Heart right ventricle (tissue), 16 donors: ENCODE measurements around the gene NAA15. TPM values are rescaled to one million over a fixed set of nuclear protein-coding genes. Genes with fewer than 3 reads are reported as not detected.

ENCODE experiments used
- ATAC-seq, 8 donors: fragments of 200-7000 bp; cut with Tn5 transposase; one replicate each; pipeline ENCODE4 v1.9.1; 2020; ENCODE audit warnings: mild to moderate bottlenecking in 8 of 8, moderate library complexity in 8 of 8, moderate number of reproducible peaks in 1 of 8
- DNase-seq, 2 donors: peaks; one replicate each; pipeline ENCODE4 v3.0.0-alpha.2; 2020
- H3K27ac ChIP-seq, 10 donors: fragments of 200-600 bp; sonication (generic) in 2 of 10; one replicate each; pipeline versions ENCODE4 v1.5.0 to v1.8.0; 2020 to 2022; ENCODE audit warnings: mild to moderate bottlenecking in 3 of 10
- H3K27me3 ChIP-seq, 7 donors: fragments of 200-600 bp; one replicate each; pipeline ENCODE4 v1.8.0; 2021 to 2022; ENCODE audit warnings: mild to moderate bottlenecking in 2 of 7
- H3K36me3 ChIP-seq, 9 donors: fragments of 200-600 bp; sonication (generic) in 1 of 9; one replicate each; pipeline versions ENCODE4 v1.5.0 to v1.8.0; 2020 to 2022; ENCODE audit warnings: mild to moderate bottlenecking in 2 of 9
- H3K4me1 ChIP-seq, 9 donors: fragments of 200-600 bp; sonication (generic) in 1 of 9; one replicate each; pipeline versions ENCODE4 v1.5.0 to v1.8.0; 2020 to 2022; ENCODE audit warnings: mild to moderate bottlenecking in 4 of 9
- H3K4me3 ChIP-seq, 10 donors: fragments of 200-600 bp; sonication (generic) in 2 of 10; one replicate each; pipeline versions ENCODE4 v1.5.0 to v1.8.0; 2020 to 2022; ENCODE audit warnings: mild to moderate bottlenecking in 7 of 10, moderate library complexity in 2 of 10
- H3K9me3 ChIP-seq, 11 donors: fragments of 200-600 bp in 10 of 11; sonication (generic) in 2 of 11; one replicate each; pipeline versions ENCODE4 v1.5.0 to v1.8.0; 2013 to 2022; ENCODE audit warnings: mild to moderate bottlenecking in 2 of 11, control low read depth in 1 of 11, moderate library complexity in 1 of 11
- WGBS, 2 donors: extraction: QIAGEN DNeasy Blood & Tissue Kit; methylation state at CpG; one replicate each; pipeline ENCODE4 v1.1.7; 2013; ENCODE audit warnings: inconsistent platforms in 1 of 2; 5-methylcytosine and 5-hydroxymethylcytosine counted together
- intact Hi-C, 10 donors: fragments of 100-400 bp; cut with DNase I; formaldehyde crosslinking; loops; one replicate each; pipeline versions ENCODE4 v1.11.1 to v1.14.2; 2022
- polyA plus RNA-seq, 2 donors: library from polyadenylated mRNA; stranded (reverse); fragments of 200-250 nt; gene quantifications; one replicate each; pipeline ENCODE4 v1.2.3, GENCODE V29; 2013
- total RNA-seq, 10 donors: library from RNA; stranded (reverse); fragmentation: NEBNext Ultra II Directional in 3 of 10; extraction: Animal tissue kit (Norgen Biotek cat#: 25700) in 3 of 10; gene quantifications; one replicate each; pipeline versions ENCODE4 v1.2.1 to v1.2.4, GENCODE V29; 2021 to 2023
- TF ChIP-seq, protein P1 (sequence below), 9 donors: fragments of 200-600 bp; sonication (generic) in 2 of 9; IDR thresholded peaks; one replicate each; pipeline versions ENCODE4 v1.5.0 to v1.8.0; 2021 to 2022; ENCODE audit warnings: antibody characterized with exemption in 9 of 9, mild to moderate bottlenecking in 5 of 9, moderate library complexity in 1 of 9
- donor health status: Arrhythmogenic right ventricular cardiomyopathy.
- donor health status: ischemic (EF 13 %, LVEDD 7.1; RV severe dilation, severe dysfunction).
- donor health status: healthy with polysubstance abuse.
- donor health status: DM: no; HTN: yes; CAD: no.
- donor health status: DM: no; HTN: no; CAD: no.
- donor health status: ischemic (EF 25% LVEDD 6.9; RV normal size, moderate dysfunction).
- donor health status: ischemic (EF 25% LVEDD 5.7; RV mildly dilated, moderate dysfunction).
- donor health status: healthy.
- donor health status: DM: yes; HTN: yes; CAD: no.
- donor health status: Ischemic cardiomyopathy.
- donor health status: ischemic (EF 35%, LVEDD 5.7; RV mildly dilated, moderate dysfunction).
- donor health status: nonischemic (EF 11% LVEDD 7.7; RV severe dilation, severe dysfunction).
- donor health status: DM: yes; HTN: yes; CAD: no.
- donor health status: PGD.
- donor health status: ischemic (EF 29% LVEDD 5.4; RV normal size, mild dysfunction).
- donor health status: nonischemic (EF 23%, LVEDD 6.1; RV moderate dilation, normal function).

The NAA15 gene
- total and polyA plus RNA-seq, 12 donors = 8.2 to 45.4 (median 33.4) TPM

- Histone ChIP-seq H3K4me1 (no peaks in the 10 kb centered on the region), H3K36me3 (peaks cover 0 to 95% (median 23%) of the 10 kb centered on the region in 9 donors), H3K27ac (no peak overlapping the region), H3K9me3 (no peaks in the 10 kb centered on the region), H3K27me3 (no peaks in the 10 kb centered on the region), H3K4me3 (no peak overlapping the region)
- DNase-seq = no peak
- no peak for ATAC-seq
- TF ChIP-seq, protein P1, sequence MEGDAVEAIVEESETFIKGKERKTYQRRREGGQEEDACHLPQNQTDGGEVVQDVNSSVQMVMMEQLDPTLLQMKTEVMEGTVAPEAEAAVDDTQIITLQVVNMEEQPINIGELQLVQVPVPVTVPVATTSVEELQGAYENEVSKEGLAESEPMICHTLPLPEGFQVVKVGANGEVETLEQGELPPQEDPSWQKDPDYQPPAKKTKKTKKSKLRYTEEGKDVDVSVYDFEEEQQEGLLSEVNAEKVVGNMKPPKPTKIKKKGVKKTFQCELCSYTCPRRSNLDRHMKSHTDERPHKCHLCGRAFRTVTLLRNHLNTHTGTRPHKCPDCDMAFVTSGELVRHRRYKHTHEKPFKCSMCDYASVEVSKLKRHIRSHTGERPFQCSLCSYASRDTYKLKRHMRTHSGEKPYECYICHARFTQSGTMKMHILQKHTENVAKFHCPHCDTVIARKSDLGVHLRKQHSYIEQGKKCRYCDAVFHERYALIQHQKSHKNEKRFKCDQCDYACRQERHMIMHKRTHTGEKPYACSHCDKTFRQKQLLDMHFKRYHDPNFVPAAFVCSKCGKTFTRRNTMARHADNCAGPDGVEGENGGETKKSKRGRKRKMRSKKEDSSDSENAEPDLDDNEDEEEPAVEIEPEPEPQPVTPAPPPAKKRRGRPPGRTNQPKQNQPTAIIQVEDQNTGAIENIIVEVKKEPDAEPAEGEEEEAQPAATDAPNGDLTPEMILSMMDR (IDR thresholded peaks at IDR 0.05) = no peak
- 95 to 97% methylated on average over 4 of the region's 4 CpGs for WGBS, 2 donors
- intact Hi-C loops = no loop called here
Observed at GRCh38 chr4:139386421-139386820, 85.1 kb downstream of the NAA15 start.

DNA sequence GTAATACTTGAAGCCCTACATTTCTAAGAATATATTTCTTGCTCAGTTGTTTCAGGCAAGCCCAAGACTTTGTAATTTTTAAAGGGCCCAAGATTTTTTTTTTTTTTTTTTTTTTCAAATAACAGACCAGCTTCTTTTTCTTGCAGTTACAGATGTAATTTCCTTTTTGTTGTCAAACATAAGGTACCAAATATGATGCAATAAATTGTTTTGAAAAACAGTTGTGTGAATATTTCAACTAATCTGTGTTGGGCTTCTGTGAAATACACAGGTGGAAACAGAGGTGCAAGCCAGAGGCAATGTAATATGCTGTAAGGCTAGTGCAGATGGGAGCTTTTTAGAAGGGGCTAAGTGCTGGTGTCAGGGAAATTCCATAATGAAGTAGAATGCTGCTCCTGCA, 87.8 kb downstream of the NAA15 start:
- Histone ChIP-seq H3K4me1 (no peaks in the 10 kb centered on the region), H3K9me3 (no peaks in the 10 kb centered on the region), H3K27ac (no peak overlapping the region), H3K27me3 (no peaks in the 10 kb centered on the region), H3K36me3 (peaks cover 0 to 93% (median 33%) of the 10 kb centered on the region in 9 donors), H3K4me3 (no peak overlapping the region)
- intact Hi-C loops = no loop called here
- TF ChIP-seq, protein P1 (IDR thresholded peaks at IDR 0.05) = no peak
- DNase-seq = no peak
- no peak for ATAC-seq

DNA sequence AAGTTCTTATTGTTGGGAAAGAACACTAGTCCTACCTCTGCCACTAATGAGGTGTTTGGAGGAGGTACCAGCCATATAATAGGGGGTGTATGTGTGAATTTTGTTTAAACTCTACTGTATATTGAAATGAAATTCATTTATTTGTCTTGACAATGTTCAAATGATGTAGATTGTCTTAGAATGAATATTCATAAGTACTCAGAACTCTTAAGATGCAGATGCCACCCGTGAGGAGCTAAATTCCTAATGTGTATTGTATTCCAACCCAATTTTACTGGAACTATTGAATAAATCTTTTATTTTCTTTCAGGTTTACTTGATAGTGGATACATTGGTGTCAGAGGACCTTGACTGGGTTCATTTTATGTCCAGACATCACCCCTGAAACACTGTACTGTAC, 88.7 kb downstream of the NAA15 start:
- DNase-seq = no peak
- Histone ChIP-seq H3K4me3 (no peak overlapping the region), H3K9me3 (no peaks in the 10 kb centered on the region), H3K27ac (no peak overlapping the region), H3K27me3 (no peaks in the 10 kb centered on the region), H3K36me3 (peaks cover 0 to 91% (median 37%) of the 10 kb centered on the region in 9 donors), H3K4me1 (no peaks in the 10 kb centered on the region)
- TF ChIP-seq, protein P1 (IDR thresholded peaks at IDR 0.05) = no peak
- ATAC-seq = no peak
- intact Hi-C loops = no loop called here
- 97 to 98% methylated on average over 1 of the region's 1 CpG for WGBS, 2 donors

DNA sequence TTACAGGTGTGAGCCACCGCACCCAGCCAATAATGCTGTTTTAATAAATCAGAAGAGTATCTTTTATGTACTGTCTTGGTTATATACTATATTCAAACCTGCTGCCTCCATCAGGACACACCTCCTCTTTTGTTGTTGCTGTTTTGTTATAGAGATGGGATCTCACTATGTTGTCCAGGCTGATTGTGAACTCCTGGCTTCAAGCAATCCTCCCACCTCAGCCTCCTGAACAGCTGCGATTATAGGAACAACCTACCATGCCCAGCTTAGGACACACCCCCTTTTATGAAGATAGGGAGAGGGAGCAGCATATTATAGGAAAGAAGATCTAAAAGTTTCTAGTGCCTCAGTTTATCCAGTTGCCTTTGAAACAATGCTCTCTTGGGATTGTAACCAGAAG, 90.4 kb downstream of the NAA15 start:
- H3K27ac ChIP-seq = no peak overlapping the region
- H3K36me3 ChIP-seq = peaks cover 0 to 88% (median 36%) of the 10 kb centered on the region in 9 donors
- DNase-seq = no peak
- H3K4me1 ChIP-seq = no peaks in the 10 kb centered on the region
- WGBS, 2 donors = 95 to 100% methylated on average over 2 of the region's 2 CpGs
- TF ChIP-seq, protein P1 (IDR thresholded peaks at IDR 0.05) = no peak
- no peaks in the 10 kb centered on the region for H3K9me3 ChIP-seq
- intact Hi-C loops = no loop called here
- no peaks in the 10 kb centered on the region for H3K27me3 ChIP-seq
- no peak for ATAC-seq
- H3K4me3 ChIP-seq = no peak overlapping the region
